Spleen (tissue), 11 donors: Measurements from ENCODE around the gene WWTR1. TPM values are rescaled to one million over a fixed set of nuclear protein-coding genes. Genes with fewer than 3 reads are reported as not detected.

ENCODE experiments used
- DNase-seq: peaks from one replicate; pipeline ENCODE4 v3.0.0-alpha.2; 2020
- H3K27ac ChIP-seq, 8 donors: fragments of 200-600 bp; sonication (generic) in 7 of 8; 1 replicate in 4 of 8; 2 replicates in 4 of 8; pipeline versions ENCODE4 v1.5.0 to v1.8.0; 2016 to 2021; ENCODE audit warnings: inconsistent platforms in 4 of 8, mild to moderate bottlenecking in 4 of 8, moderate library complexity in 1 of 8
- H3K27me3 ChIP-seq, 7 donors: fragments of 200-600 bp; sonication (generic) in 6 of 7; replicated peaks in 1 of 7; 1 replicate in 4 of 7; 2 replicates in 3 of 7; pipeline versions ENCODE4 v1.5.0 to v1.8.0; 2016 to 2021; ENCODE audit warnings: inconsistent platforms in 3 of 7, mild to moderate bottlenecking in 1 of 7
- H3K36me3 ChIP-seq, 6 donors: fragments of 200-600 bp; sonication (generic) in 5 of 6; 1 replicate in 4 of 6; 2 replicates in 2 of 6; pipeline versions ENCODE4 v1.5.0 to v1.8.0; 2016 to 2021; ENCODE audit warnings: inconsistent platforms in 2 of 6
- H3K4me1 ChIP-seq, 6 donors: fragments of 200-600 bp; sonication (generic) in 5 of 6; 1 replicate in 3 of 6; 2 replicates in 3 of 6; pipeline versions ENCODE4 v1.5.0 to v1.8.0; 2016 to 2021; ENCODE audit warnings: inconsistent platforms in 3 of 6
- H3K4me3 ChIP-seq, 8 donors: fragments of 200-600 bp; sonication (generic) in 7 of 8; 1 replicate in 4 of 8; 2 replicates in 4 of 8; pipeline versions ENCODE4 v1.5.0 to v1.8.0; 2016 to 2021; ENCODE audit warnings: inconsistent platforms in 4 of 8, mild to moderate bottlenecking in 4 of 8, moderate library complexity in 2 of 8
- H3K9me3 ChIP-seq, 8 donors: fragments of 200-600 bp; sonication (generic) in 7 of 8; 1 replicate in 4 of 8; 2 replicates in 4 of 8; pipeline versions ENCODE4 v1.5.0 to v1.8.0; 2016 to 2021; ENCODE audit warnings: inconsistent platforms in 4 of 8
- POLR2A ChIP-seq, 3 donors: fragments of 450-650 bp; IDR thresholded peaks; one replicate each; pipeline ENCODE4 v1.5.1; 2017; ENCODE audit warnings: antibody characterized with exemption in 3 of 3, mild to moderate bottlenecking in 1 of 3
- POLR2AphosphoS5 ChIP-seq, 3 donors: sonication (generic); formaldehyde crosslinking; IDR thresholded peaks; one replicate each; pipeline ENCODE4 v1.5.1; 2017; ENCODE audit warnings: antibody characterized with exemption in 3 of 3
- WGBS, 5 donors: extraction: QIAGEN DNeasy Blood & Tissue Kit in 3 of 5; methylation state at CpG; one replicate each; pipeline versions ENCODE4 v1.1.5 to v1.1.7; 2013 to 2018; 5-methylcytosine and 5-hydroxymethylcytosine counted together
- intact Hi-C: fragments of 100-400 bp; cut with DNase I; formaldehyde crosslinking; loops from one replicate; pipeline ENCODE4 v1.15.0; 2023; ENCODE audit warnings: low total_unique reads
- polyA plus RNA-seq, 3 donors: library from polyadenylated mRNA; stranded (reverse); fragments of 200-250 nt; gene quantifications; one replicate each; pipeline ENCODE4 v1.2.1, GENCODE V29; 2013
- total RNA-seq, 7 donors: library from RNA; depleted of rRNA in 3 of 7; stranded (reverse); fragments of >200 nt in 3 of 7; fragmentation: NEBNext Ultra II Directional in 4 of 7; extraction: Animal tissue kit (Norgen Biotek cat#: 25700) in 4 of 7; gene quantifications; one replicate each; pipeline versions ENCODE4 v1.1.0 to v1.2.1, GENCODE V29; 2016 to 2021
- TF ChIP-seq, protein P1 (sequence below), 11 experiments: fragments of 200-600 bp in 7 of 11; fragments of 450-650 bp in 4 of 11; sonication (generic) in 4 of 11; IDR thresholded peaks in 8 of 11; conservative IDR thresholded peaks in 3 of 11; 1 replicate in 7 of 11; 2 replicates in 4 of 11; pipeline versions ENCODE4 v1.4.0 to v1.8.0; 2016 to 2021; ENCODE audit warnings: antibody characterized with exemption in 11 of 11, inconsistent platforms in 4 of 11, mild to moderate bottlenecking in 1 of 11
- donor health status: healthy with polysubstance abuse.
- donor health status: DM: no; HTN: no; CAD: no; lungs with moderate emphysema.
- donor health status: DM: no; HTN: no; CAD: no.
- donor health status: Bipolar disorder and iron deficiency.
- donor health status: healthy.
- donor health status: DM: no; HTN: no; CAD: no.
- donor health status: DM: yes; HTN: yes; CAD: no.

Gene WWTR1
- total and polyA plus RNA-seq, 10 donors = 8.4 to 70.6 (median 57.0) TPM

- no peaks in the 10 kb centered on the region for H3K36me3 ChIP-seq
- H3K4me1 ChIP-seq = peaks cover 0 to 25% (median 10%) of the 10 kb centered on the region in 6 donors
- no peak overlapping the region for H3K27ac ChIP-seq
- no peaks in the 10 kb centered on the region for H3K27me3 ChIP-seq
- H3K4me3 ChIP-seq = no peak overlapping the region
- TF ChIP-seq, protein P1, sequence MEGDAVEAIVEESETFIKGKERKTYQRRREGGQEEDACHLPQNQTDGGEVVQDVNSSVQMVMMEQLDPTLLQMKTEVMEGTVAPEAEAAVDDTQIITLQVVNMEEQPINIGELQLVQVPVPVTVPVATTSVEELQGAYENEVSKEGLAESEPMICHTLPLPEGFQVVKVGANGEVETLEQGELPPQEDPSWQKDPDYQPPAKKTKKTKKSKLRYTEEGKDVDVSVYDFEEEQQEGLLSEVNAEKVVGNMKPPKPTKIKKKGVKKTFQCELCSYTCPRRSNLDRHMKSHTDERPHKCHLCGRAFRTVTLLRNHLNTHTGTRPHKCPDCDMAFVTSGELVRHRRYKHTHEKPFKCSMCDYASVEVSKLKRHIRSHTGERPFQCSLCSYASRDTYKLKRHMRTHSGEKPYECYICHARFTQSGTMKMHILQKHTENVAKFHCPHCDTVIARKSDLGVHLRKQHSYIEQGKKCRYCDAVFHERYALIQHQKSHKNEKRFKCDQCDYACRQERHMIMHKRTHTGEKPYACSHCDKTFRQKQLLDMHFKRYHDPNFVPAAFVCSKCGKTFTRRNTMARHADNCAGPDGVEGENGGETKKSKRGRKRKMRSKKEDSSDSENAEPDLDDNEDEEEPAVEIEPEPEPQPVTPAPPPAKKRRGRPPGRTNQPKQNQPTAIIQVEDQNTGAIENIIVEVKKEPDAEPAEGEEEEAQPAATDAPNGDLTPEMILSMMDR (IDR thresholded peaks at IDR 0.05 in 8 of 11, conservative IDR thresholded peaks at IDR 0.05 in 3 of 11) = no peak
- no peak for TF ChIP-seq POLR2AphosphoS5 (IDR thresholded peaks at IDR 0.05)
- no peak for TF ChIP-seq POLR2A (IDR thresholded peaks at IDR 0.05)
- H3K9me3 ChIP-seq = no peaks in the 10 kb centered on the region
- no peak for DNase-seq
- WGBS, 5 donors = 90 to 100% (median 92%) methylated on average over 2 of the region's 2 CpGs
- intact Hi-C loops = no loop called here
These were observed 58.6 kb downstream of the WWTR1 start for GRCh38 chr3:149599236-149599635.

DNA sequence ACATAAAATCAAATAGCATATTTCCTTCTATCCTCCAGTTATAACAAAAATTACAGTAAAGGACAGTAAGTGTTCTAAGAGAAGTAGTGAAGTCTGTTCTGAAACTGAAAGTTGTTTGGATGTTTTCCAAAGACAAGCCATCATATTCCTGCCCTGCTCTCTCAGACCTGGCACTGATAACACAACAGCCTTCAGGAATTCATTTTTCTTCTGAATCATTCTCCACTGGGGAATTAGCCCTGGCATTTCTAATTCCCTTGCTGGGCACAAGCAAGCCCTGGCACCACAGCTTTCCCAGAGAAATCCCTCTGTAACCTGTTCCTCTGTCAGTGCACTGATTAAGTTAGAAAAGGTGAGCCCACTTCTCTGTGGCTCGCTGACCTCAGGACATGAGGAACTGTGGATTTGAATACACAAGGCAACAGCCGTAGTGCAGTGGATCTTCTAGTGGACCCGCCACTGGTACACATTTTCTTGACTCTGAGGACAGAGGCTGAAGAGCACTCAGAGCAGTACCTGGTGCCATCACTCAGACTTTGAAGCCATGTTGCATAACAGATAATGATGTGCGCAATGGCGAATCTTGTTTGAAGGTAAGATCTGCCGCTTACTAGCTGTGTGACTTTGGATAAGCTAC lies 61.6 kb downstream of the WWTR1 start:
- 85 to 93% (median 90%) methylated on average over 6 of the region's 6 CpGs for WGBS, 5 donors
- Histone ChIP-seq H3K4me3 (no peak overlapping the region), H3K27ac (peak overlapping the region in 5 of 8 donors; percentile 25 to 59 (median 50)), H3K4me1 (peaks cover 0 to 26% (median 5%) of the 10 kb centered on the region in 6 donors), H3K9me3 (no peaks in the 10 kb centered on the region), H3K36me3 (no peaks in the 10 kb centered on the region), H3K27me3 (no peaks in the 10 kb centered on the region)
- no peak for DNase-seq
- intact Hi-C loops = no loop called here
- TF ChIP-seq POLR2A (IDR thresholded peaks at IDR 0.05) (no peak), POLR2AphosphoS5 (IDR thresholded peaks at IDR 0.05) (no peak)
- TF ChIP-seq, protein P1 (IDR thresholded peaks at IDR 0.05 in 8 of 11, conservative IDR thresholded peaks at IDR 0.05 in 3 of 11) = no peak

GRCh38 chr3:149593418-149594160 lies 64.2 kb downstream of the WWTR1 start:
- no peak for TF ChIP-seq POLR2A (IDR thresholded peaks at IDR 0.05)
- TF ChIP-seq, protein P1 (IDR thresholded peaks at IDR 0.05 in 8 of 11, conservative IDR thresholded peaks at IDR 0.05 in 3 of 11) = no peak
- no peak for TF ChIP-seq POLR2AphosphoS5 (IDR thresholded peaks at IDR 0.05)
- no peak for DNase-seq
- intact Hi-C loops = no loop called here
- Histone ChIP-seq H3K27me3 (no peaks in the 10 kb centered on the region), H3K9me3 (no peaks in the 10 kb centered on the region), H3K4me3 (no peak overlapping the region), H3K36me3 (no peaks in the 10 kb centered on the region), H3K4me1 (peaks cover 5 to 43% (median 13%) of the 10 kb centered on the region in 6 donors), H3K27ac (no peak overlapping the region)
- WGBS, 5 donors = 85 to 94% (median 89%) methylated on average over 8 of the region's 8 CpGs

DNA sequence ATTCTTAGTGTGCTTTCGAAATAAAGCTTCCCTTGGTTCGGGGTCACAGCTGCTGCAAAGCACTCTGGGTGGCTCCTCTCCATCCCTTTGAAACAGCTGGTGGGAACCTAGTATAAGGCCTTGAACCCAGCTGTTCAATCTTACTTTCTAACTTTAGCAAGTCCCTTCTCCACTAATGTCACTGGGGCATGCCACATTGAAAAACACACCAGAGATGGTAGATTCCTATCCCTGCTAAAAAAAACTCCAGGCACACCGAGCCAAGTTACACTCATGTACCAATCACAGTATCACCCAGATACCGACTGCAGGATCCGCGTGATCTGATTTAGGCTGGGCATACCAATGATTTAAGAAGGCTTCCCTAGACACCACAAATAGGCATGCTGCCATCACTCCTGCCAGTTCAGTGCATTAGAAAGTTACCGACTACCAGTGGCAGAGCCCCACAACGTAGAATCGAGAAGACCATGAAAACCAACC lies 65.0 kb downstream of the WWTR1 start:
- H3K27me3 ChIP-seq = no peaks in the 10 kb centered on the region
- no peak for DNase-seq
- WGBS, 5 donors = 73 to 87% (median 81%) methylated on average over 9 of the region's 9 CpGs
- no peak overlapping the region for H3K4me3 ChIP-seq
- intact Hi-C loops = no loop called here
- H3K27ac ChIP-seq = peak overlapping the region in 1 of 8 donors; percentile 2
- H3K36me3 ChIP-seq = no peaks in the 10 kb centered on the region
- peaks cover 5 to 51% (median 16%) of the 10 kb centered on the region in 6 donors for H3K4me1 ChIP-seq
- TF ChIP-seq, protein P1 (IDR thresholded peaks at IDR 0.05 in 8 of 11, conservative IDR thresholded peaks at IDR 0.05 in 3 of 11) = no peak
- TF ChIP-seq POLR2A (IDR thresholded peaks at IDR 0.05) (no peak), POLR2AphosphoS5 (IDR thresholded peaks at IDR 0.05) (no peak)
- no peaks in the 10 kb centered on the region for H3K9me3 ChIP-seq
